Jurkat, Clone E6-1 (cell line): ENCODE results near the gene SIGLEC10.

Source experiments
- DNase-seq: peaks from one replicate; pipeline ENCODE4 v3.0.0-alpha.2; 2011; ENCODE audit warnings: low read depth, low spot score
- H3K4me3 ChIP-seq: 2 replicates; pipeline ENCODE4 v1.5.1; 2011; ENCODE audit warnings: mild to moderate bottlenecking, low read length, control low read depth, moderate library complexity

Gene SIGLEC10

GRCh38 chr19:51371186-51371690, 46.2 kb downstream of the SIGLEC10 start:
- H3K4me3 ChIP-seq: no peak overlapping the region
- DNase-seq: no peak

DNA sequence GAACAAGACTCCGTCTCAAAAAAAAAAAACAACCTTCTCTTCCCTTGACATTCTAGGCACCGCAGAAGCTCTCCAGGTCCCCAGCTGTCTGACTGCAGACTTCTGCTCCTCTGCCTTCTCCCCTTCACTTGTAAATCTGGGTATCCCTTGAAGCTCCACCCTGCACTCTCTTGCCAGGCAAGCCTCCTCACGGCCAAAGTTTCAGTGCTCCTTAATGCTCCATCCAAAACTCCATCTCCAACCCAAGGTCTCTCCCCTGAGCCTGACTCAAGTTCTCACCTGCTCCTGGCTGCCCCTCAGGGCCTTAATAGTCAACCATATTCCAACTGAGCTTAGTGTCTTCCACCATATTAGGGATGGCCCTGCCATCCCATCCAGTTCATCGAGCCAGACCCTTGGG, 47.2 kb downstream of the SIGLEC10 start:
- no peak for DNase-seq
- H3K4me3 ChIP-seq: no peak overlapping the region

DNA sequence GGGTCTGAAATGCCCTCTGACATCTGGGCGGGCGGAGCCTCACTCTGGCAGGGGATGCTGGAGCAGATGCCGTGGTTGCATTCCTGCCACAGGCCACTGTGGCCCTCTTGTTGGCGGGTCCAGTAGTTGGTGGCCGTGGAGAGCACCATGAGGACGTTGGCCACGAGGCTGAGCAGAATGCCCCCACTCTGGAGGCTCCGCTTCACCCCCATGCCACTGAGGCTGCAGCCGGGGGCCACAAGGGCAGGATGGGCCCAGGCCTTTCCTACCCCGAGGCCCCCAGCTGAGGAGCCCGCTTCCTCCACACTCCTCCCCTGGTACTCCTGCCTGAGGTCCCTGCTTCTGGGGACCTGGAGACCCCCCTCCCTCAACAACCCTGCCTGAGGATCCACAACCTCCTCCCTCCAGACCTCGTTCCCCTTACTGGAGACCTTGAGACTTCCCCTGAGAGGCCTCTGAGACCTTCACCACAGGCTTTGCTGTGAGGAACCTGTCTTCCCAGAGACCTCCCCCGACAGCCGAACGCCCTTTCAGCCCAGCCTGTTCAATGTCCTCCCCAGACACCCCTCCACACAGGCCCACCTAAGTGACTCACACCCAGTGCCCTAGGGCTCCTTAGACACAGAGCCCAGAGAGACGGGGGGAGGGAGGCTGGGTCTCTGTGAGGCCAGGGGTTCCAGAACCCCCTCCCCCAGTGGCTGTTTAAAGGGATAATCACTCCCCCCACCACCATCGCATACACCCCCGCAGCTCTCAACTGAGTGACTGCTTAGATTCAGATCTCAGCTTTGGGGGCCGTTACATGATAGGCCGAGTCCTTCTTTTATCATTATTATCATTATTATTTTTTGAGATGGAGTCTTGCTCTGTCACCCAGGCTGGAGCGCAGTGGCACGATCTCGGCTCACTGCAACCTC, 48.8 kb downstream of the SIGLEC10 start, which contains the start of gene CLDND2:
TSS of gene CLDND2 (minus strand) at position 638 of the 917 bp plus-strand sequence. CDS start at position 212, 426 bp downstream.
- DNase-seq: no peak
- H3K4me3 ChIP-seq: peak within 1 kb of the TSS; percentile 65

DNA sequence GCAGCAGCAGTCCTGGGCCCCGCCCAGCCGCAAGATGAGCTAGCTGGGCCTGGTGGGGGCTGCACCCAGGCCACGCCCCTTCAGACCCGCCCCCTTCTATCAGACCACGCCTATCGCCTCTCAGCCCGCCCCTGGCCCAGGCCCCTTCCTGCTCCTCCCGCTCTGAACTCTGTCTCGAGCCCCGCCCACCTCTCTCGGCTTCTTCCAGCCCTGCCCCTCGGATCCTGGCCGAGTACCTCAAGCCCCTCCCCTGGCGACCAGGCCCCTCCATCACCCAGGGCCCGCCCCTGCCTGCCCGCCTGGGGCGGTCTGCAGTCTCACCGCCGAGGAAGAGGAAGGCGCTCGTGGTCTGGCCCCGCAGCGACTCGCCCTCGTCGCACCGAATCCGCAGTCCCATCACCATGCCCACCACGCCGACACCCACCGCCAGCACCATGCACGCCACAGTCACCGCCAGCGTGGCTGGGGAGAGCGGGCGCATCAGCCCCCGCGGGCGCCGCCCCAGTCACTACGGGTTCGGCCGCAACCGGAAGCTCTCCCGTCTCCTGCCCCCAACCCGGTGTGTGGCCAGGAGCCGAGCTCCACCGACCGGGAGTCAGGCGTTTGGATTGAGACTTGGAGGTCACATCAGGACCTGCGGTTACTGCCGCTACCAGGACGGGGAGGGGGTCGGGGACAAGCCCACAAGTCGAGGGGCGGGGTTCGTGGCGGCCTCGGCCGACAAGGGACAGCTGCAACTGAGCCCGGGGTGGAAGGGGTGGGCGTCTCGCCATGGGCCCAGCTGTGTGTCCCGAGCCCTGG, 49.7 kb downstream of the SIGLEC10 start:
- peak overlapping the region; percentile 65 for H3K4me3 ChIP-seq
- DNase-seq: peak; percentile 95

DNA sequence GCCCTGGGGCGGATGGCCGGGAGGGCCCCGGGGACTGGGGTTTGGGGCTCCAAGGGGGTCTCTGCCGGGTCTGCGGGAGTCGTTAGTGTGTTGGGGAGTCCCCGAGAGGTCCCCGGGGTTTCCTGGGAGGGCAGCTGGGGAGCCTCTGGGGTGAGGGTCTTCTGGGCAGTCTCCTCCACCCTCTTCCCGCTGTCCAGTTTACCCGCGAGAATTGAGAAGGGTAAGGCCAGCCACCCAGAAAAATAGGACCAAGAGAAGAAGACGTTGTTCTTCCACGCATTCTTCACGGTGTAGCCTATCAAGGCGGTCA, 50.2 kb downstream of the SIGLEC10 start:
- DNase-seq: no peak
- H3K4me3 ChIP-seq: peak overlapping the region; percentile 65

DNA sequence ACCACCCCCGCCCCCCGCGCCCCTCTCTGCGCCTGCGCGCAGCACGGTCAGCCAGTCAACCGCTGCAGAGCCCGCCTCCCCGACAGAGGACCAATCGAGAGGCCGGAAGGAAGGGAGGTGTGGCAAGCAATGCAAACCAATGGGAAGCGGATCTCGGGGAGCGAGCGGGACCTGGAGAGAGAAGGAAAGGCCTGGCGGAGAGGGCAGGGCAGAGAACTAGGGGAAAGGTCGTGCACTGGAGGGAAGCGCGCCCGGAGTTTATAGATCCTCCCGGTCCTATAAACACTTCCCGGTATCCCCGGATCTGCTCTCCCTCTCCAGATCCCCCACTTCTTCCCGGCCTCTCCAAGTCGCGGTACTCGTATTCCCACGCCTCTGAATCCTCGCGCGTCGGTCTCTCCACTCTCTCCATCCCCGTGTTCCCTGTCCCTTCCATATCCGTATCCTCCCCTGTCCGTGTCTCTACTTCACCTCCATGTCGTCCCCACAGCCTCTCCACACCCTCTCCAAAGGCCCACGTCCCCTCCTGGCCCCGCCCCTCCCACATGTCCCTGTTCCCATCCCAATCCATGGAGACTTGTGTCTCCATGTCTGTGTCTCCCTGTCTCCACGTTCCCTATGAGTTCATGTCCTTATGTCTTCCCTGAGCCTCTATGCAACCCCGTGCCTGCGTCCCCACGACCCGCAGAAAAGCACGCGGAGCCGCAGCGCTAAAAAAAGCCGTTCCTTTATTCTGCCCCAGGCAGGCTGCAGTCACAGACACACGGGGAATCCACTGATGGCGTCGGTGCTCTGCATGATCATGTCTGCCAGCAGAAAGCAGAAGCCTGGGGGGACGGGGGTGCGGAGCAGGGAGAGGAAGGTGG, 50.8 kb downstream of the SIGLEC10 start:
- H3K4me3 ChIP-seq: peak overlapping the region; percentile 65
- peak; percentile 97 for DNase-seq

GRCh38 chr19:51365965-51366388, 51.5 kb downstream of the SIGLEC10 start, which contains the start of gene ETFB:
Gene ETFB (minus strand): TSS chr19:51366388. CDS start chr19:51366326, 62 bp downstream.
- peak within 1 kb of the TSS; percentile 65 for H3K4me3 ChIP-seq
- DNase-seq: no peak

DNA sequence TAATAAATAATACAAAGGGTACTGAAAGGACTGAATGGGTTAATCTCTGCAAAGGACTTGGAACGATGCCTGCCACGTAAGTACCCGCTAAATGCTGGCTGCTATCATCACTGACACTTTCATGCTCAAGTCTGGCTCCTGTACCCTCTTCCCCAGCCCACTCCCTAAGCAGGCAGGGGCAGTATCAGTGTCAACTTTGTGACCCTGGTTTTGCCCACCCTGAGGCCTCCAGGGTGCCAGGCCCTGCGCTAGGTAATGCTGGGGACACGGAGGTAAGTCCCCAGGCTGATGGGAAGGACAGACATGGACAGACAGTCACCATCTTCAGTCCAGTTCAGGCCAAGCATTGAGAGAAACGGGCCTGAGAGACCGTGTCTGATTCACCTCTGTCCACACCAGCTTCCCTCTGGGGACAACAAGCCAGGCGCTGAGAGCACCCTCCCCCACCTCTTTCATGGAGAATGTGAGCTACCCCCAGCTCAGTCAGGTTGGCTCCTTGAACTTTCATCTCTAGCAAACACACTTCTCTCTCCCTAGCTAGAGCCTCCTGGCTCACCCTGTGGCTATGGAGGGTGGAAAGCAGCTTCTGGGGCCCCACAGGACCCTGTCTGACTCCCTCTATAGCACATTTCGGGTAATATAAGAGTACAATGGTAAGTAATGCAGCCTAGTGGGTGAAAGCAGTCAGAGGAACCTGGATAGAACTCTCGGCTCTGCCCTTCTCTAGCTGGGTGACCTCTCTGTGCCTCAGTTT, 52.1 kb downstream of the SIGLEC10 start:
- DNase-seq: no peak
- H3K4me3 ChIP-seq: peak overlapping the region; percentile 65

GRCh38 chr19:51364200-51365106, 53.0 kb downstream of the SIGLEC10 start:
- DNase-seq: no peak
- H3K4me3 ChIP-seq: no peak overlapping the region

GRCh38 chr19:51361239-51361638, 56.2 kb downstream of the SIGLEC10 start:
- no peak for DNase-seq
- H3K4me3 ChIP-seq: no peak overlapping the region
